Endodermal cell (in vitro differentiated cells): ENCODE results near the gene CCDC92. TPM values are rescaled to one million over a fixed set of nuclear protein-coding genes. Genes with fewer than 3 reads are reported as not detected.

ENCODE experiments used
- DNase-seq: peaks from one replicate; pipeline ENCODE4 v3.0.0-alpha.2; 2017
- H3K27ac ChIP-seq: 2 replicates; pipeline ENCODE4 v1.5.1; 2013; ENCODE audit warnings: mild to moderate bottlenecking, low read depth, low read length, moderate library complexity
- H3K27me3 ChIP-seq: 2 replicates; pipeline ENCODE4 v1.6.1; 2013; ENCODE audit warnings: mild to moderate bottlenecking, low read length, moderate library complexity; ENCODE audit not compliant: insufficient read depth, control insufficient read depth, poor library complexity, severe bottlenecking
- H3K36me3 ChIP-seq: 2 replicates; pipeline ENCODE4 v1.7.0; 2013; ENCODE audit warnings: mild to moderate bottlenecking, low read length, moderate library complexity; ENCODE audit not compliant: control insufficient read depth, insufficient read depth
- H3K4me1 ChIP-seq: one replicate; pipeline ENCODE4 v1.7.0; 2013; ENCODE audit warnings: low read length; ENCODE audit not compliant: control insufficient read depth, insufficient read depth
- H3K4me3 ChIP-seq: 2 replicates; pipeline ENCODE4 v1.5.1; 2013; ENCODE audit warnings: mild to moderate bottlenecking, low read length, moderate library complexity
- H3K9ac ChIP-seq: 2 replicates; pipeline ENCODE4 v1.6.1; 2013; ENCODE audit warnings: mild to moderate bottlenecking, low read length, moderate library complexity; ENCODE audit not compliant: poor library complexity, severe bottlenecking; ENCODE audit errors: extremely low read depth
- H3K9me3 ChIP-seq: 2 replicates; pipeline ENCODE4 v1.6.1; 2013; ENCODE audit warnings: mild to moderate bottlenecking, low read length, moderate library complexity; ENCODE audit not compliant: control insufficient read depth
- H3K27ac Mint-ChIP-seq: 2 replicates; pipeline ENCODE4 v1.8.0; 2020; ENCODE audit warnings: mixed read lengths
- H3K27me3 Mint-ChIP-seq: 2 replicates; pipeline ENCODE4 v1.8.0; 2021; ENCODE audit warnings: mild to moderate bottlenecking, mixed read lengths; ENCODE audit not compliant: insufficient read depth
- H3K36me3 Mint-ChIP-seq: 2 replicates; pipeline ENCODE4 v1.8.0; 2020; ENCODE audit warnings: low read depth, mixed read lengths
- H3K4me1 Mint-ChIP-seq: 2 replicates; pipeline ENCODE4 v1.8.0; 2020; ENCODE audit warnings: mixed read lengths
- H3K4me3 Mint-ChIP-seq: 2 replicates; pipeline ENCODE4 v1.8.0; 2020; ENCODE audit warnings: mild to moderate bottlenecking, moderate library complexity, mixed read lengths
- H3K9me3 Mint-ChIP-seq: 2 replicates; pipeline ENCODE4 v1.8.0; 2020; ENCODE audit warnings: mild to moderate bottlenecking, mixed read lengths
- CTCF ChIP-seq: fragments of 200-600 bp; sonication (generic); conservative IDR thresholded peaks from 2 replicates; pipeline ENCODE4 v1.5.0; 2021; ENCODE audit warnings: antibody characterized with exemption, mild to moderate bottlenecking
- WGBS, 2 experiments: methylation state at CpG; one replicate each; pipeline versions ENCODE4 v1.1.5 to v1.1.7; 2013; ENCODE audit warnings: missing lambda C conversion rate in 2 of 2, mixed read lengths in 1 of 2; ENCODE audit not compliant: insufficient coverage in 1 of 2, insufficient read length in 1 of 2; 5-methylcytosine and 5-hydroxymethylcytosine counted together
- total RNA-seq, 2 donors: library from RNA; stranded (reverse); fragmentation: NEBNext Ultra II Directional in 1 of 2; extraction: Animal tissue kit (Norgen Biotek cat#: 25700) in 1 of 2; gene quantifications; 2 replicates in 1 of 2; 3 replicates in 1 of 2; pipeline ENCODE4 v1.2.1, GENCODE V29; 2021

Gene CCDC92
- total RNA-seq, 2 donors from 2014 or later, result 37.9 to 45.1 TPM

- Histone ChIP-seq H3K27me3 (no peaks in the 10 kb centered on the region), H3K4me1 (no peaks in the 10 kb centered on the region), H3K4me3 (no peak overlapping the region), H3K9me3 (peaks cover 18% of the 10 kb centered on the region), H3K36me3 (peaks cover 36% of the 10 kb centered on the region), H3K9ac (no peak overlapping the region), H3K27ac (no peak overlapping the region)
- Mint-ChIP-seq H3K27me3 (peaks cover 4% of the 10 kb centered on the region), H3K9me3 (peaks cover 9% of the 10 kb centered on the region), H3K4me1 (no peaks in the 10 kb centered on the region), H3K27ac (no peak overlapping the region), H3K36me3 (peaks cover 58% of the 10 kb centered on the region), H3K4me3 (no peak overlapping the region)
- no peak for TF ChIP-seq CTCF
- 88 to 96% methylated on average over 6 to 9 of the region's 9 CpGs for WGBS, 2 experiments
- DNase-seq, result no peak
Measured at GRCh38 chr12:123941000-123941399, 31.6 kb downstream of the CCDC92 start.

- Histone ChIP-seq H3K36me3 (peaks cover 35% of the 10 kb centered on the region), H3K9ac (no peak overlapping the region), H3K4me3 (no peak overlapping the region), H3K27ac (no peak overlapping the region), H3K9me3 (peaks cover 18% of the 10 kb centered on the region), H3K27me3 (no peaks in the 10 kb centered on the region), H3K4me1 (no peaks in the 10 kb centered on the region)
- TF ChIP-seq CTCF, result no peak
- Mint-ChIP-seq H3K4me1 (no peaks in the 10 kb centered on the region), H3K27me3 (peaks cover 4% of the 10 kb centered on the region), H3K4me3 (no peak overlapping the region), H3K27ac (no peak overlapping the region), H3K9me3 (peaks cover 9% of the 10 kb centered on the region), H3K36me3 (peaks cover 55% of the 10 kb centered on the region)
- 94 to 100% methylated on average over 5 to 9 of the region's 9 CpGs for WGBS, 2 experiments
- DNase-seq, result no peak
Measured at GRCh38 chr12:123940627-123940966, 32.0 kb downstream of the CCDC92 start.

- Mint-ChIP-seq H3K27me3 (peaks cover 4% of the 10 kb centered on the region), H3K36me3 (peaks cover 49% of the 10 kb centered on the region)
- no peak overlapping the region for H3K27ac ChIP-seq
Measured at GRCh38 chr12:123939716-123940626, 32.7 kb downstream of the CCDC92 start.

More at GRCh38 chr12:123939716-123940626, 32.7 kb downstream of the CCDC92 start:
- H3K4me1 Mint-ChIP-seq, result no peaks in the 10 kb centered on the region
- H3K27me3 ChIP-seq, result no peaks in the 10 kb centered on the region
- WGBS, 2 experiments, result 89 to 97% methylated on average over 11 to 16 of the region's 16 CpGs
- peaks cover 30% of the 10 kb centered on the region for H3K36me3 ChIP-seq
- TF ChIP-seq CTCF, result no peak
- no peak overlapping the region for H3K4me3 Mint-ChIP-seq
- H3K27ac Mint-ChIP-seq, result no peak overlapping the region
- peaks cover 18% of the 10 kb centered on the region for H3K9me3 ChIP-seq
- no peak overlapping the region for H3K9ac ChIP-seq
- DNase-seq, result no peak
- no peak overlapping the region for H3K4me3 ChIP-seq
- peaks cover 9% of the 10 kb centered on the region for H3K9me3 Mint-ChIP-seq
- H3K4me1 ChIP-seq, result no peaks in the 10 kb centered on the region
